ENCODE data around the gene DNMT3B.

DNMT3B gene

GRCh38 chr20:32823737-32824588 lies 61.8 kb downstream of the DNMT3B start:
- Histone ChIP-seq H3K4me1 (no peaks in the 10 kb centered on the region), H3K9me3 (no peaks in the 10 kb centered on the region), H3K4me3 (ENCODE audit: low read depth, low read length) (no peak overlapping the region), H3K36me3 (peaks cover 29% of the 10 kb centered on the region), H3K27me3 (no peaks in the 10 kb centered on the region)
- no peak for TF ChIP-seq CTCF (IDR thresholded peaks at IDR 0.05; ENCODE audit: low read depth, low read length)
- no peak for DNase-seq

GRCh38 chr20:32828029-32828680 lies 66.0 kb downstream of the DNMT3B start:
- Histone ChIP-seq H3K27me3 (no peaks in the 10 kb centered on the region), H3K4me1 (no peaks in the 10 kb centered on the region), H3K9me3 (no peaks in the 10 kb centered on the region), H3K36me3 (peaks cover 53% of the 10 kb centered on the region), H3K4me3 (ENCODE audit: low read depth, low read length) (no peak overlapping the region)
- DNase-seq, result no peak
- no peak for TF ChIP-seq CTCF (IDR thresholded peaks at IDR 0.05; ENCODE audit: low read depth, low read length)

GRCh38 chr20:32829311-32830005 lies 67.3 kb downstream of the DNMT3B start:
- no peaks in the 10 kb centered on the region for H3K9me3 ChIP-seq
- no peaks in the 10 kb centered on the region for H3K4me1 ChIP-seq
- H3K4me3 ChIP-seq (ENCODE audit: low read depth, low read length), result no peak overlapping the region
- no peak for TF ChIP-seq CTCF (IDR thresholded peaks at IDR 0.05; ENCODE audit: low read depth, low read length)
- no peaks in the 10 kb centered on the region for H3K27me3 ChIP-seq
- peaks cover 64% of the 10 kb centered on the region for H3K36me3 ChIP-seq
- no peak for DNase-seq

GRCh38 chr20:32830437-32830836 lies 68.3 kb downstream of the DNMT3B start:
- peaks cover 66% of the 10 kb centered on the region for H3K36me3 ChIP-seq

GRCh38 chr20:32831982-32832381 lies 69.8 kb downstream of the DNMT3B start:
- Histone ChIP-seq H3K27me3 (no peaks in the 10 kb centered on the region), H3K36me3 (peaks cover 72% of the 10 kb centered on the region), H3K4me3 (ENCODE audit: low read depth, low read length) (no peak overlapping the region), H3K9me3 (no peaks in the 10 kb centered on the region), H3K4me1 (no peaks in the 10 kb centered on the region)
- DNase-seq, result no peak
- TF ChIP-seq CTCF (IDR thresholded peaks at IDR 0.05; ENCODE audit: low read depth, low read length), result no peak

More at GRCh38 chr20:32830437-32830836, 68.3 kb downstream of the DNMT3B start:
- TF ChIP-seq CTCF (IDR thresholded peaks at IDR 0.05; ENCODE audit: low read depth, low read length), result no peak
- no peaks in the 10 kb centered on the region for H3K4me1 ChIP-seq
- no peaks in the 10 kb centered on the region for H3K9me3 ChIP-seq
- no peaks in the 10 kb centered on the region for H3K27me3 ChIP-seq
- DNase-seq, result no peak
- H3K4me3 ChIP-seq (ENCODE audit: low read depth, low read length), result no peak overlapping the region
